ENCODE data around the gene LGI4.

Gene LGI4

DNA sequence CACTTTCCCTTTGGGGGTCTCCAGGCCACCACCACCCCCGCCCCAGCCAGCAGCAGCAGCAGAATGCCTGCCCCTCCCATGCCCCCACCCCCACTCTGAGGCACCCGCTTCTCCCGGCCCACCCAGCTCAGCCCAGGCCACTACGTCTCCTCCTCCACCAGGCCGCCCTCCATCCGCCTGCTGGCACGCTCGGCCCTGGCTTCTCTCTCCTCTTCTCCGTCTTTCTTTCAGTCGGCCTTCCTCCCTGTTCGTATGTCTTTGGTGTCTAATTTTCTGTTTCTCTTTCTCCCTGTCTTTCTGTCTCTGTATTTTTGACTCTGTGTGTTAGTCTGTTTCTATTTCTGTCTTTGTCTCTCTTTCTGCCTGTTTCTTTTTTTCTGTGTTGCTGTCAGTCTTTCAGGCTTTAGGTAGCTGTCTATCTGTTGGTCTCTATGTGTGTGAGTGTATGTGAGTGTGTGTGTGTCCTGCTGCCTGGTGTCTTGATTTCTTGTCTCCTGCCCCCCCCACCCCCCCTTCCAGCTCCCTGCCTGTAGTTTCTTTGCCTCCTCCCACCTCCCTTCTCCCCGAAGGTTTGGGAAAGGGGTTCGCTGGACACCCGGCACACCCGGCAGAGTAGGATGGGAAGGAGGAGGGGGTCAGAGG is at the start of gene LGI4:
Gene LGI4 (minus strand): TSS at position 459 of the 642 bp plus-strand sequence. CDS start 379 bp downstream, at position 80.
- DNase-seq = no peak
- no peak for ATAC-seq

GRCh38 chr19:35184267-35184666 is 49.4 kb upstream of the LGI4 start:
- ATAC-seq = no peak
- no peak for DNase-seq

- ATAC-seq (no peak), DNase-seq (no peak)
These were observed 46.5 kb upstream of the LGI4 start for GRCh38 chr19:35181387-35181786.

DNA sequence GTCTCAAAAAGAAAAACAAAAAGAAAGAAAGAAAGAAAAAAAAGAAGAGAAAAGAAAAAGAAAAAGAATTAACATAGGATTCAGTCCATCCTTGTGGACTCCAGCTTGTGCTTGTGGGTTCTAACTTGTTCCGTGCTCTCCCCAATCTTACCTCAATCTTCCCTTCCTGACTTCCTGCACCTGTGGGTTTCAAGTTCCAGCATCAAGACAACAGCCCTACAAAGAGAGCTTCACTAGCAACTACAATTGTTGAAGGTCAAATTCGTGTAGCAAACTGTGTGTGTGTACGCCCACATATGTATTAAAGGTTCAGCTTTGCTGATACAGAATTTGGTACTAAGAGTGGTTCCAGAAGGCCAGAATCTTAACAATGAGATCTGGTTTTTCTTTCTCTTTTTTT is 45.0 kb upstream of the LGI4 start:
- no peak for DNase-seq
- peak; percentile 53 for ATAC-seq

- ATAC-seq (no peak), DNase-seq (no peak)
These were observed 43.8 kb upstream of the LGI4 start for GRCh38 chr19:35178701-35179100.

DNA sequence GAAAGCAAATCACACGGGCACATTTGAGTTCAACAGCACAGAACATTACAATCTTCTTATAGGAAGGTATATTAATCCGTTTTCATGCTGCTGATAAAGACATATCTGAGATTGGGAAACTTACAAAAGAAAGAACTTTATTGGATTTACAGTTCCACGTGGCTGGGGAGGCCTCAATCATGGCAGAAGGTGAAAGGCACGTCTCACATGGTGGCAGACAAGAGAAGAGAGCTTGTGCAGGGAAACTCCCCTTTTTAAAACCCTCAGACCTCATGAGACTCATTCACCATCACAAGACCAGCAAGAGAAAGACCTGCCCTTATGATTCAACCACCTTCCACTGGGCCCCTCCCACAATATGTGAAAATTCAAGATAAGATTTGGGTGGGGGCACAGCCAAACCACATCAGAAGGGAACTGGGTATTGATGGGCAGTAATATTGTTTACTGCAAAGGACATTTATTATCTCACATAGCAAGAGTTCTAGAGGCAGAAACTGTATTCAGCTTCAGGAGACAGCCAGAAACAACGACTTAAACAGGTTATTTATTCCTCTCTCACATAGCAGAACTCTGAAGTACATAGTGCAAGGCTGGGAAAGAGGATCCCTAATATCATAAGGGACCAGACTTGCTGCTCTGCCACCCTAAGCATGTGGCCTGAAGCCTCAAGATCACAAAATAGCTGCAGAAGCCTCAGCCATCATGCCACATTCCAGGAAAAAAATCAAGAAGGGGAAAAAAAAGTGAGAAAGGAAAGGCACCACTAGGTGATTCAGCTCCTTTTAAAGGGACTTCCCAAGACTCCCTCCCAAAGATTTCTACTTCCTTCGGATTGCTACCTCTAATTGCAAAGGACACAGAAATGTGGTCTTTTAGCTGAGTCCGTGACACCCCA is 42.8 kb upstream of the LGI4 start:
- DNase-seq (no peak), ATAC-seq (no peak)

GRCh38 chr19:35176181-35176570 is 41.3 kb upstream of the LGI4 start:
- ATAC-seq (no peak), DNase-seq (no peak)

DNA sequence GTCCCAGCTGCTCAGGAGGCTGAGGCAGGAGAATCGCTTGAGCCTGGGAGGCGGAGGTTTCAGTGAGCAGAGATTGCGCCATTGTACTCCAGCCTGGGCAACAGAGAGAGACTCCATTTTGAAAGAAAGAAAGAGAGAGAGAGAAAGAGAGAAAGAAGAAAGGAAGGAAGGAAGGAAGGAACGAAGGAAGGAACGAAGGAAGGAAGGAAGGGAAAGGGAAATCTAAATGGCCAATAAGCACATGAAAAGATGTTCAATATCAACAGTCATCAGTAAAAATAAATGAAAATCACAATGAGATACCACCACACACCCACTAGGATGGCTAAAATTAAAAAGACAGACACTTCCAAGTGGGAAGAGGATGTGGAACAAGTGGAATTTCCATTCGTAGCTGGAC is 39.4 kb upstream of the LGI4 start:
- no peak for DNase-seq
- ATAC-seq = no peak

- DNase-seq (no peak), ATAC-seq (no peak)
These were observed 36.9 kb upstream of the LGI4 start for GRCh38 chr19:35171730-35172129.

- ATAC-seq = no peak
- no peak for DNase-seq
These were observed 35.7 kb upstream of the LGI4 start for GRCh38 chr19:35170359-35171061.

DNA sequence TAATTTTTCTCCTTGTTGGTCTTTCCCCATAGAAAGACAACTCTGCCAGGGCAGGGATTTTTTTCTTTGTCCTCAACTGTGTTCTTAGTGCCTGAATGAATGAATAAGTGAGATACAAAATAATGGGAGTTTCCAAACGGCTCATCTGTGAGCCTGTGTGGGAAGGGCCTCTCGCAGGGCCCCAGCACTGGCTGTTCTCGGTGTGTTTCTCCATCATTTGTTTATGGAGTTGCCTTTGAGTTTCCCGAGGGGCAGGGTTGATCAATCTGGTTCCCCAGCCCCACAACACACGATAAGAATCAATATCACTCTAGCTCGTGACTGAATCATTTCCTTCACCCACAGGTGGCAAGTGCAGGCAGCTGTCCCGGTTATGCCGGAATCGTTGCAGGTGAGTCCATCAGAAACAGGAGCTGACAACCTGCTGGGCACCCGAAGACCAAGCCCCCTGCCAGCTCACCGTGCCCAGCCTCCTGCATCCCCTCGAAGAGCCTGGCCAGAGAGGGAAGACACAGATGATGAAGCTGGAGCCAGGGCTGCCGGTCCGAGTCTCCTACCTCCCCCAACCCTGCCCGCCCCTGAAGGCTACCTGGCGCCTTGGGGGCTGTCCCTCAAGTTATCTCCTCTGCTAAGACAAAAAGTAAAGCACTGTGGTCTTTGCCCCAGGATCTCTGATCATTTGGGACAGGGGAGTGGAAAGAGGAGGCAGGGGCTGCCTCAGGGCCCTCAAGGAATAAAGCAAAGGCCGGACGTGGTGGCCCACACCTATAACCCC is 34.5 kb upstream of the LGI4 start:
- no peak for DNase-seq
- peak; percentile 59 for ATAC-seq

DNA sequence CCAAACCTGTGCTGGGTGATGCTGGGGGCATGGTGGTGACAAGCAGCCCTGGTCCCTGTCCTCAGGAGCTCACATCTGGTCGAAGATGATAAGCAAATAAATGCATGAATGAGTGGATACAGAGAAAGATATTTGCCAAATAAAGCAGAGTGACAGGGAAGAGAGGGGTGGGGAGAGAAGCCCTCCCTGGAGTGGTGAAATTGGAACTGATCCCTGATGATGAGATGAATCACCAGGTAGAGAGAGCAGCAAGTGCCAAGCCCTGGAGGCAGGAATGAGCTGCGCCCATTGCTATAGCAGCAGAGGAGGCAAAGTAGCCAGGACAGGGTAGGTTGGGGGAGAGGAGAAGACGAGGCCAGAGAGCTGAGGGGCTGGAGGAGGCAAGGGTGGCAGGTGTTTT is 33.3 kb upstream of the LGI4 start:
- no peak for DNase-seq
- ATAC-seq = no peak

GRCh38 chr19:35167251-35168119 is 32.6 kb upstream of the LGI4 start:
- DNase-seq (no peak), ATAC-seq (no peak)

GRCh38 chr19:35166100-35167063 is 31.5 kb upstream of the LGI4 start:
- ATAC-seq = no peak

GRCh38 chr19:35165200-35166058 is 30.6 kb upstream of the LGI4 start:
- ATAC-seq (no peak), DNase-seq (no peak)

More at GRCh38 chr19:35166100-35167063, 31.5 kb upstream of the LGI4 start:
- DNase-seq = peak; percentile 42

DNA sequence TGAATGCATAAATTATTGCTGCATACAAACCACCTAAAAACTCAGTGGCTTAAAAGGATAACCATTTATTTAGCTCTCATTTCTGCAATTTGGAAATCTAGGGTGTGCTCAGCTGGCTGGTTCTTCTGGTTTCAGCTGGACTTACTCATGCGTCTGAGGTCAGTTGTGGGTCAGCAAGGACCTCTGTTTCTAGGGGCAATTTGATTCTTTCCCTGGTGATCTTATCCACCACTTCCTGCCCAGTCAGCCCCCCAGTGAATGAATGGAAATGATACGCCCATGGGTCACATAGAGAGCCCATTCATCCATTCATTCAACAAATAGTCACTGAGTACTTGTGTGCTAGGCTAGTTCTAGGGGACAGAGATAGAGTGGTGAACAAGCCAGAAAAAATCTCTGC is 29.6 kb upstream of the LGI4 start:
- no peak for DNase-seq
- ATAC-seq = no peak

DNA sequence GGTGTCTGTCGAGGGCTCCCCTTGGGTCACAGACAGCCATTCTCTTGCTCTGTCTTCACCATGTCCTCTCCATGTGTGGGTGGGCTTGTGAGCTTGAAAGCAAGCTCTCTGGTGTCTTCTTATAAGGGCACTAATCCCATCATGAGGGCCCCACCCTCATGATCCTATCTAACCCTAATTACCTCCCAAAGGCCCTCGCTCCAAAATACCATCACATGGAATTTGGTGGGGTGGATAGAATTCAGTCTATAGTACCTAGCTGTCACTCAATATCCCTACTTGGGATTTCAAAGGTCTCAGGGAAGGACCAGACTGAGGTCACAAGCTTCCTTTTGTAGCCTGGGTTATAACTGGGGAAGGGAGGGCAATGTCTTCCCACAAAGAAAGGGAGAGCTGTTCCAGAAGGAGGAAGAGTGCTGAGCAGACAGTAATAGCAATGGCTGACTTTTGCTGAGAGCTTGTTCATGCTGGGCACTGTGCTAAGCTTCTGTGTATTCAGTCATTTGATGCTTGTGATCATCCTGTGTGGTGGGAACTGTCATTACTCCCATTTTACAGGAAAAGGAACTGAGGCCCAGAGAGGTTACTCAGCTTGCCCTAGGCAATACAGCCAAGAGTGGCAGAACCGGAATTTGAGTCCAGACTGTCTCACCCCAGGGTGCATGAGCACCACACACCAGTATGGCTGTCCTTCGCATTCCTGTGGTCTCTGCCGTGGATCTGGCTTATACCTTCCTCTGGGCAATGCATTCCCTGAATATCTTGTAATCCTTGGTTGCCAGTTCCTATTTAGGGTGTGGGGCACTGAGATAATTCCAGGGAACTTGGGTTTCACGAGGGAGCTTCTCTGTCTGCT is 27.8 kb upstream of the LGI4 start:
- DNase-seq = no peak

DNA sequence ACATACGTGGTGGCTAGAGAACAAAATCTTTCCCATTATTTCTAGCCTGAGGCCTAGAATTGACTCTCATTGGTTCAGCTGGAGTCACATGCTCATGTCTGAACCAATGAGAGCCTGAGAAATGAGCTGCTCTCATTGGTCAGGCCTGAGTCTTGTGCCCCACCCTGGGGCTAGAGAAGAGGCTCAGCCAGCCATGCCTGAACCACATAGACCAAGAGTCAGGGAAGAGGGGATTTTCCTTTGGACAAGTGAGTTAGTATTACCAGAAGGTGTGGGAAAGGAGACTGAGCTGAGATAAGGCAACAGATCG is 26.5 kb upstream of the LGI4 start:
- ATAC-seq = peak; percentile 57
- no peak for DNase-seq

More for the DNA sequence above, 27.8 kb upstream of the LGI4 start:
- no peak for ATAC-seq
